Tibial nerve (tissue), 4 donors: Measurements from ENCODE around the gene IL17B.

Experiments used
- CTCF ChIP-seq, 5 experiments: fragments of 200-600 bp in 3 of 5; fragments of 450-650 bp in 2 of 5; sonication (generic) in 3 of 5; IDR thresholded peaks; one replicate each; pipeline ENCODE4 v1.5.1; 2016 to 2019; ENCODE audit warnings: antibody characterized with exemption in 5 of 5, mild to moderate bottlenecking in 3 of 5, moderate library complexity in 2 of 5
- EP300 ChIP-seq, 2 donors: sonication (generic); formaldehyde crosslinking; IDR thresholded peaks; one replicate each; pipeline ENCODE4 v1.6.1; 2017; ENCODE audit warnings: antibody characterized with exemption in 2 of 2, mild to moderate bottlenecking in 1 of 2
- POLR2A ChIP-seq, 2 donors: fragments of 450-650 bp; IDR thresholded peaks; one replicate each; pipeline ENCODE4 v1.6.1; 2017; ENCODE audit warnings: antibody characterized with exemption in 2 of 2, mild to moderate bottlenecking in 2 of 2, moderate library complexity in 2 of 2

GRCh38 chr5:149397530-149397929 is 18.4 kb upstream of the IL17B start:
- no peak for TF ChIP-seq CTCF (IDR thresholded peaks at IDR 0.05)
- TF ChIP-seq POLR2A (IDR thresholded peaks at IDR 0.05), result no peak
- TF ChIP-seq EP300 (IDR thresholded peaks at IDR 0.05), result peak in 1 of 2 donors; percentile 35
